Endothelial cell of umbilical vein (primary cell): ENCODE measurements around the gene ANKUB1.

Source experiments
- CTCF ChIP-seq, 2 donors: IDR thresholded peaks; 1 replicate in 1 of 2; 2 replicates in 1 of 2; pipeline ENCODE4 v1.5.1; 2011; ENCODE audit warnings: low read length in 2 of 2, mild to moderate bottlenecking in 2 of 2, moderate library complexity in 2 of 2, control low read depth in 1 of 2, inconsistent platforms in 1 of 2, low read depth in 1 of 2; ENCODE audit not compliant: insufficient read depth in 1 of 2; ENCODE audit errors: extremely low read depth in 1 of 2
- FOS ChIP-seq: IDR thresholded peaks from 2 replicates; pipeline ENCODE4 v1.6.1; 2011; ENCODE audit warnings: mild to moderate bottlenecking, low read length, moderate library complexity, borderline replicate concordance; ENCODE audit not compliant: insufficient read depth
- POLR2A ChIP-seq: IDR thresholded peaks from 2 replicates; pipeline ENCODE4 v1.6.1; 2012; ENCODE audit warnings: low read depth, mild to moderate bottlenecking, control low read depth, low read length
- POLR2AphosphoS5 ChIP-seq: IDR thresholded peaks from 2 replicates; pipeline ENCODE4 v1.6.1; 2012; ENCODE audit warnings: low read depth, mild to moderate bottlenecking, control low read depth, low read length, moderate library complexity; ENCODE audit not compliant: insufficient read depth

- no peak for TF ChIP-seq POLR2AphosphoS5
- TF ChIP-seq CTCF (IDR thresholded peaks at IDR 0.05; ENCODE audit: extremely low read depth in 1 of 2, insufficient read depth in 1 of 2, low read depth in 1 of 2, low read length in 2 of 2), result no peak
- no peak for TF ChIP-seq POLR2A
- TF ChIP-seq FOS, result no peak
Measured at GRCh38 chr3:149781211-149781610, 11.1 kb downstream of the ANKUB1 start.
